Bronchial epithelial cell (primary cell): ENCODE data around the gene MCF2L2. TPM values are rescaled to one million over a fixed set of nuclear protein-coding genes. Genes with fewer than 3 reads are reported as not detected.
A peak's percentile ranks its signal among the peaks of the same experiment; 100 is the strongest.

ENCODE experiments used
- DNase-seq: peaks from one replicate; pipeline ENCODE4 v3.0.0-alpha.2; 2010; ENCODE audit warnings: low read depth
- FAIRE-seq: peaks from 2 replicates; lab custom pipeline; 2011; peaks lifted over from hg19 to GRCh38; lab: Jason Lieb, UNC
- H3K27me3 ChIP-seq: 2 replicates; pipeline ENCODE4 v1.5.1; 2011; ENCODE audit warnings: low read length; ENCODE audit not compliant: control insufficient read depth, insufficient read depth
- H3K36me3 ChIP-seq: 2 replicates; pipeline ENCODE4 v1.5.1; 2011; ENCODE audit warnings: low read length; ENCODE audit not compliant: control insufficient read depth, insufficient read depth
- H3K4me3 ChIP-seq: 2 replicates; pipeline ENCODE4 v1.5.1; 2011; ENCODE audit warnings: mild to moderate bottlenecking, low read depth, low read length, control low read depth
- CTCF ChIP-seq: IDR thresholded peaks from 2 replicates; pipeline ENCODE4 v1.5.1; 2011; ENCODE audit warnings: mild to moderate bottlenecking, moderate library complexity, low read length, control low read depth, inconsistent platforms; ENCODE audit not compliant: insufficient read depth, severe bottlenecking
- total RNA-seq: library from RNA; depleted of rRNA; stranded (reverse); fragments of >200 nt; gene quantifications from 2 replicates; pipeline ENCODE4 v1.2.1, GENCODE V29; 2014

MCF2L2 gene
- total RNA-seq, 1 donor from 2014 or later = 0.26 TPM

DNA sequence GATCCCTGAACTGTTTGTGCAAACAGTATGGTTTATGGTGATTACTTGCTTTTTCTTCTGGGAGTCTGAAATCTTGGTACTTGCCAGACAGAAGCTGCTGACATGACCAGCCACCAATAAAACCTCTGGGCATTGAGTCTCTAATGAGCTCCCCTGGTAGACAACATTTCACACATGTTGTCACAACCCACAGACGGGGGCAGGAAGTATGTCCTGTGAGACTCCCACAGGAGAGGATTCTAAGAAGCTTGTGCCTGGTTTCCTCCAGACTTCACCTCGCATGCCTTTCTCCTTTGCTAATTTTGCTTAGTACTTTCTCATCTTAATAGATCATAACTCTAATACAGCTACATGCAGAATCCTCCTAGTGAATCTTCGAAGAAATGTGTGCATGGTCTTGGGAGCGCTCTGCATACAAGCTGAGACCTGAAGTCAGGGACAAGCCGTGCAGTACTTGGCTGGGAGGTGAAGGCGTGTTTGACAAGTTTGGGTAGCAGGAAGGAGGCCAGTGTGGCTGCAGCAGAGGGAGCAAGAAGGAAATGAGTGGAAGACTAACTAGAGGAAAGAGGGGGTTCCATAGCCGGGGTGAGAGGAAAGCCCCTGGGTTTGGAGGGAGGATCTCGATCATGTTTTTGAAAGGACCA lies 126.4 kb downstream of the MCF2L2 start:
- no peak for TF ChIP-seq CTCF
- Histone ChIP-seq H3K4me3 (no peak overlapping the region), H3K36me3 (no peaks in the 10 kb centered on the region), H3K27me3 (no peaks in the 10 kb centered on the region)
- no peak for FAIRE-seq
- DNase-seq = peak; percentile 69

- FAIRE-seq = no peak
- peaks cover 7% of the 10 kb centered on the region for H3K36me3 ChIP-seq
- TF ChIP-seq CTCF = no peak
- no peak overlapping the region for H3K4me3 ChIP-seq
- DNase-seq = no peak
- H3K27me3 ChIP-seq = no peaks in the 10 kb centered on the region
Observed at GRCh38 chr3:183300996-183301562, 127.3 kb downstream of the MCF2L2 start.

DNA sequence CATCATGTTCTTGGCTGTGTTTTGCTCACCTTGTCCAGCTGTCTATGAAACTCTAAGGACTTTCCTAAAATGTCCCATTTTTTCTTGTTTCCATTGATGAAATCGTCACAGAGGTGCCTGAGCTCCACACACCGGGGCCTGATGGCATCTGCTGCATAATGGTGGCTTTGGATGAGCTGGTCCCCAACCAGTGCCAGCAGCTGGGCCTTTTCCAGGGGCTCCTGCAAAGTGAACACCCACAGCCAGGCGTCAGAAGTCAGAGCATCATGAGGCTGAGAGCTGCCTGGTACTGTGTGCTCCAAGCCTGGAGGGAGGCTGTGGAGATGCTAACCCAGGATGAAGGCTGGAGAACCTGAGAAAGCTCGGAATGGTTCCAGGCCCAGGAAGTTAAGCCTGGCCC lies 128.4 kb downstream of the MCF2L2 start:
- Histone ChIP-seq H3K4me3 (no peak overlapping the region), H3K27me3 (no peaks in the 10 kb centered on the region), H3K36me3 (peaks cover 9% of the 10 kb centered on the region)
- FAIRE-seq (no peak), DNase-seq (no peak)
- TF ChIP-seq CTCF = no peak

GRCh38 chr3:183298701-183299153 lies 129.7 kb downstream of the MCF2L2 start:
- DNase-seq (peak; percentile 79), FAIRE-seq (no peak)
- Histone ChIP-seq H3K4me3 (no peak overlapping the region), H3K36me3 (peaks cover 9% of the 10 kb centered on the region), H3K27me3 (no peaks in the 10 kb centered on the region)
- no peak for TF ChIP-seq CTCF

DNA sequence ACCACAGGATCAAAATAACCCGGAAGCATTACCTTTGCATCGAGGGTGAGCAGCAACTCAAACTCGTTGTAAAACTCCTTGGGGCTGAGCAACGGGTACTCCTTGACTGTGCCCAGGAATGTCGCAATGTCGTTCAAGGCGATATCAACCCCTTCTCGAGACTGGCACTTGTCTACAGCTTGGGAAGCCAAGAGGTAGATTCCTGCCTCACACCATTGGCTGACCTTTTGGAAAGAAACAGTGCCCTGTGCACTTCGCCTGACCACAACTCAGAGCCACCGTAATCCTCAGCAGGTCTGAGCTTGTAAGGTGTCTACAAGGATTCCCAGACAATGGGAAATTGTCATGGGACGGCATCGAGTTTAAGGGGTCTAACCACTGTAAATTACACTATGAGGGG lies 131.5 kb downstream of the MCF2L2 start:
- H3K4me3 ChIP-seq = no peak overlapping the region
- no peak for DNase-seq
- no peaks in the 10 kb centered on the region for H3K27me3 ChIP-seq
- peak; percentile 40 for FAIRE-seq
- H3K36me3 ChIP-seq = peaks cover 9% of the 10 kb centered on the region
- TF ChIP-seq CTCF = no peak
